Peyer's patch (tissue), 4 donors: ENCODE measurements around the gene NAV2. TPM values are rescaled to one million over a fixed set of nuclear protein-coding genes. Genes with fewer than 3 reads are reported as not detected.
A peak's percentile ranks its signal among the peaks of the same experiment; 100 is the strongest.

Experiments
- DNase-seq, 3 donors: peaks; one replicate each; pipeline ENCODE4 v3.0.0-alpha.2; 2017 to 2019
- H3K27ac ChIP-seq, 4 donors: fragments of 200-600 bp; sonication (generic); one replicate each; pipeline ENCODE4 v1.5.1; 2016 to 2019
- H3K27me3 ChIP-seq, 2 donors: fragments of 200-600 bp; sonication (generic); one replicate each; pipeline ENCODE4 v1.5.1; 2019
- H3K36me3 ChIP-seq, 3 donors: fragments of 200-600 bp; sonication (generic); one replicate each; pipeline ENCODE4 v1.5.1; 2016 to 2019
- H3K4me1 ChIP-seq, 4 donors: fragments of 200-600 bp; sonication (generic); one replicate each; pipeline ENCODE4 v1.5.1; 2016 to 2019
- H3K4me3 ChIP-seq, 4 donors: fragments of 200-600 bp; sonication (generic); 1 replicate in 3 of 4; 2 replicates in 1 of 4; pipeline ENCODE4 v1.5.1; 2016 to 2019; ENCODE audit warnings: mild to moderate bottlenecking in 1 of 4
- H3K9me3 ChIP-seq, 4 donors: fragments of 200-600 bp; sonication (generic); one replicate each; pipeline ENCODE4 v1.5.1; 2016 to 2019; ENCODE audit warnings: mild to moderate bottlenecking in 1 of 4
- CTCF ChIP-seq, 6 experiments: fragments of 450-650 bp in 4 of 6; fragments of 200-600 bp in 2 of 6; sonication (generic) in 1 of 6; IDR thresholded peaks; one replicate each; pipeline ENCODE4 v1.5.1; 2017 to 2019; ENCODE audit warnings: antibody characterized with exemption in 6 of 6, mild to moderate bottlenecking in 3 of 6, moderate library complexity in 1 of 6
- POLR2A ChIP-seq, 2 donors: fragments of 450-650 bp; IDR thresholded peaks; one replicate each; pipeline ENCODE4 v1.5.1; 2017; ENCODE audit warnings: antibody characterized with exemption in 2 of 2, mild to moderate bottlenecking in 2 of 2, moderate library complexity in 2 of 2
- total RNA-seq, 4 donors: library from RNA; depleted of rRNA; stranded (reverse); fragments of >200 nt; gene quantifications; one replicate each; pipeline ENCODE4 v1.1.0, GENCODE V29; 2016

Gene NAV2
- total RNA-seq, 4 donors from 2014 or later, result 6.0 to 48.7 (median 20.1) TPM

- no peak for DNase-seq
- peaks cover 0 to 7% (median 0%) of the 10 kb centered on the region in 4 donors for H3K4me1 ChIP-seq
- peak overlapping the region in 2 of 4 donors; percentile 25 to 48 for H3K27ac ChIP-seq
- TF ChIP-seq POLR2A (IDR thresholded peaks at IDR 0.05) (no peak), CTCF (IDR thresholded peaks at IDR 0.05) (no peak)
- H3K4me3 ChIP-seq, result no peak overlapping the region
- H3K9me3 ChIP-seq, result no peaks in the 10 kb centered on the region
- H3K27me3 ChIP-seq, result no peaks in the 10 kb centered on the region
- no peaks in the 10 kb centered on the region for H3K36me3 ChIP-seq
Observed at GRCh38 chr11:19676475-19677380, 35.9 kb upstream of the NAV2 start.

DNA sequence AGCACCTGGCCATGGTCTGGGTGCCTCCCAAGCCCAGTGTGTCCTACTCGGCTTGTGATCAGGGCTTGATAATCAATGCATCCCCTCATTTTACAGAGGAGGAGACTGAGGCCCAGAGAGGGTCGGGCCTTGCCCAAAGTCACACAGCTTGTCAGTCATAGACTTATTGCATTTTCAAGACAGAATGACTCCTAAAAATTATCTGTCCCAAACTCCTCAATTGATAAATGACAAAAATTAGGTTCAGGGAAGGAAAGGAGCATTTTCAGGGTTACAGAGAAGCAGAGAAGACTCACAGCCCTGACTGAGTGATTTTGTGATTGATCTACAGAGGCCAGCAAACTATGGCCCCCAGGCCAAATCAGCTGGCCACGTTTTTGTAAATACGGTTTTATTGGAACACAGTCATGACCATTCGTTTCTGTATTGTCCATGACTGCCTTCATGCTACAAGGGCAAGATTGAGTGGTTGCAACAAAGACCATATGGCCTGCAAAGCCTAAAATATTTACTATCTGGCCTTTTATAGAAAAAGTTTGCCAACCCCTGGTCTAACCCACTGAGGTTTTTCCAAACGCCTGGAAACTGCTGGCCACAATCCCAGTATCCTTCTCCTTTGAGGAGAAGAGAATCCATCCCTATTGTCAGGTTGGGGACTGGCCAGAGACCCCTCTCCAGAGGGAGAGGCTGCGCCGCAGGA, 35.1 kb upstream of the NAV2 start:
- no peaks in the 10 kb centered on the region for H3K9me3 ChIP-seq
- H3K4me3 ChIP-seq, result no peak overlapping the region
- TF ChIP-seq CTCF (IDR thresholded peaks at IDR 0.05) (no peak), POLR2A (IDR thresholded peaks at IDR 0.05) (no peak)
- H3K27ac ChIP-seq, result peak overlapping the region in 2 of 4 donors; percentile 4 to 48
- H3K36me3 ChIP-seq, result no peaks in the 10 kb centered on the region
- no peaks in the 10 kb centered on the region for H3K27me3 ChIP-seq
- DNase-seq, result no peak
- H3K4me1 ChIP-seq, result peaks cover 0 to 7% (median 0%) of the 10 kb centered on the region in 4 donors

GRCh38 chr11:19679952-19680828, 32.4 kb upstream of the NAV2 start:
- Histone ChIP-seq H3K9me3 (no peaks in the 10 kb centered on the region), H3K27ac (peak overlapping the region in 3 of 4 donors; percentile 31 to 70 (median 54)), H3K4me3 (no peak overlapping the region), H3K4me1 (no peaks in the 10 kb centered on the region), H3K27me3 (no peaks in the 10 kb centered on the region), H3K36me3 (no peaks in the 10 kb centered on the region)
- TF ChIP-seq POLR2A (IDR thresholded peaks at IDR 0.05) (no peak), CTCF (IDR thresholded peaks at IDR 0.05) (no peak)
- DNase-seq, result peak; percentile 19 to 79 (median 61)

DNA sequence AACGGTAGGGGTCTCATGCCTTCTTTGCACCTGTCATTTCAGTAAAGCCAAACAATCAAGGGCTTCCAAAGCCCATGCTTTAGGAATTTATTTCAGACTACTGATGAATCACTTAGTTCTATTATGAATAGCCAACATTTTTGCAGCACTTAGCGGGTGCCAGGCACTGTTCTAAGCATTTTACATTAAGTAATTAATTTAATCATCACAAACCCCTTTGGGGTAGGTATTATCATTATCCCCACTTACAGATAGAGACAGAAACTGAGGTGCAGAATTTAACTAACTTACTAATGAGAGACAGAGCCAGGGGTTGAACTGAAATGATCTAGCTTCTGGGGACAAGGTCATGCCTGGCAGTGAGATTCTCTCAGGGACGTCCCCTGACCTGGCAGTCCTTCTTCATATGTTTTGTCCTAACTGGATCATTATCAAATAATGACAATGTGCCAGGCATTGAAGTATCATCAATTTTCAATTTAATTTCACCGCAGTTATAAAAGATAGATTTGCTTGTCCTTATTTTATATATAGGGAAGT, 31.7 kb upstream of the NAV2 start:
- no peaks in the 10 kb centered on the region for H3K4me1 ChIP-seq
- H3K27me3 ChIP-seq, result no peaks in the 10 kb centered on the region
- H3K27ac ChIP-seq, result peak overlapping the region in 2 of 4 donors; percentile 11 to 54
- H3K9me3 ChIP-seq, result no peaks in the 10 kb centered on the region
- TF ChIP-seq CTCF (IDR thresholded peaks at IDR 0.05), result no peak
- no peak for TF ChIP-seq POLR2A (IDR thresholded peaks at IDR 0.05)
- DNase-seq, result no peak
- no peaks in the 10 kb centered on the region for H3K36me3 ChIP-seq
- H3K4me3 ChIP-seq, result no peak overlapping the region
